Hippocampal formation (tissue), 2 donors: ENCODE measurements around the gene AP2B1.

Source experiments
- DNase-seq, 2 donors: peaks; one replicate each; lab custom pipeline; 2025; lab: John Stamatoyannopoulos, UW

The AP2B1 gene

GRCh38 chr17:35630530-35631148, 43.5 kb downstream of the AP2B1 start:
- DNase-seq: no peak

- DNase-seq: peak in 1 of 2 donors; percentile 10
Observed at GRCh38 chr17:35641032-35641431, 53.9 kb downstream of the AP2B1 start.

- no peak for DNase-seq
Observed at GRCh38 chr17:35645923-35646322, 58.8 kb downstream of the AP2B1 start.

- DNase-seq: no peak
Observed at GRCh38 chr17:35651467-35651866, 64.3 kb downstream of the AP2B1 start.

- no peak for DNase-seq
Observed at GRCh38 chr17:35653619-35654361, 66.7 kb downstream of the AP2B1 start.

- DNase-seq: no peak
Observed at GRCh38 chr17:35655303-35655702, 68.2 kb downstream of the AP2B1 start.

GRCh38 chr17:35660902-35661301, 73.8 kb downstream of the AP2B1 start:
- DNase-seq: no peak

GRCh38 chr17:35664685-35665084, 77.6 kb downstream of the AP2B1 start:
- no peak for DNase-seq

GRCh38 chr17:35665662-35666061, 78.5 kb downstream of the AP2B1 start:
- DNase-seq: no peak

GRCh38 chr17:35666070-35666469, 78.9 kb downstream of the AP2B1 start:
- DNase-seq: no peak

GRCh38 chr17:35666967-35667532, 79.9 kb downstream of the AP2B1 start:
- no peak for DNase-seq

GRCh38 chr17:35668802-35669201, 81.7 kb downstream of the AP2B1 start:
- no peak for DNase-seq

GRCh38 chr17:35674552-35674951, 87.4 kb downstream of the AP2B1 start:
- DNase-seq: no peak

GRCh38 chr17:35676441-35676840, 89.3 kb downstream of the AP2B1 start:
- no peak for DNase-seq

GRCh38 chr17:35679007-35679682, 92.0 kb downstream of the AP2B1 start:
- DNase-seq: no peak

- no peak for DNase-seq
Observed at GRCh38 chr17:35683591-35683990, 96.5 kb downstream of the AP2B1 start.

- DNase-seq: no peak
Observed at GRCh38 chr17:35684055-35684802, 97.1 kb downstream of the AP2B1 start.

GRCh38 chr17:35692512-35693210, 105.5 kb downstream of the AP2B1 start:
- no peak for DNase-seq

GRCh38 chr17:35693662-35694061, 106.5 kb downstream of the AP2B1 start:
- DNase-seq: no peak

GRCh38 chr17:35694906-35695305, 107.8 kb downstream of the AP2B1 start:
- no peak for DNase-seq

- no peak for DNase-seq
Observed at GRCh38 chr17:35695613-35696012, 108.5 kb downstream of the AP2B1 start.
